H1 (cell line): ENCODE data around the gene ZAR1. TPM values are rescaled to one million over a fixed set of nuclear protein-coding genes. Genes with fewer than 3 reads are reported as not detected.

ENCODE experiments used
- CTCF ChIA-PET: fragments of 300-600 bp; sonication (Branson Sonifier 250); formaldehyde crosslinking; loops from one replicate; lab custom pipeline; 2021; ENCODE audit not compliant: partially characterized antibody; lab: Charles Lee
- POLR2A ChIA-PET: fragments of 300-600 bp; sonication (Branson Sonifier 250); formaldehyde crosslinking; loops from one replicate; lab custom pipeline; 2021; ENCODE audit warnings: inconsistent platforms; ENCODE audit not compliant: partially characterized antibody; lab: Charles Lee
- DNase-seq, 2 experiments: peaks; one replicate each; pipeline versions ENCODE4 v3.0.0 to v3.0.0-alpha.2; 2010 to 2022; ENCODE audit warnings: low spot score in 2 of 2, low read depth in 1 of 2, mixed read lengths in 1 of 2
- FAIRE-seq: peaks from 2 replicates; lab custom pipeline; 2011; peaks lifted over from hg19 to GRCh38; lab: Jason Lieb, UNC
- H2AFZ ChIP-seq: 2 replicates; pipeline ENCODE4 v1.8.1; 2012; ENCODE audit warnings: low read length, inconsistent platforms
- H2AK5ac ChIP-seq: 2 replicates; pipeline ENCODE4 v1.6.1; 2013; ENCODE audit warnings: low read depth, low read length
- H2BK120ac ChIP-seq: replicated peaks from 2 replicates; pipeline ENCODE3; 2013; ENCODE audit warnings: low read depth, low read length, inconsistent platforms
- H2BK12ac ChIP-seq: 2 replicates; pipeline ENCODE4 v1.6.1; 2013; ENCODE audit warnings: low read depth, low read length
- H2BK15ac ChIP-seq: 2 replicates; pipeline ENCODE4 v1.6.1; 2013; ENCODE audit warnings: low read length
- H2BK20ac ChIP-seq: 2 replicates; pipeline ENCODE4 v1.6.1; 2013; ENCODE audit warnings: low read length
- H2BK5ac ChIP-seq: 2 replicates; pipeline ENCODE4 v1.6.1; 2013; ENCODE audit warnings: low read depth, low read length
- H3K14ac ChIP-seq: 2 replicates; pipeline ENCODE4 v1.6.1; 2013; ENCODE audit warnings: inconsistent platforms; ENCODE audit not compliant: insufficient read length
- H3K18ac ChIP-seq: 2 replicates; pipeline ENCODE4 v1.6.1; 2013; ENCODE audit warnings: low read length; ENCODE audit errors: extremely low read depth
- H3K23ac ChIP-seq: 2 replicates; pipeline ENCODE4 v1.6.1; 2013; ENCODE audit warnings: inconsistent platforms; ENCODE audit not compliant: insufficient read length
- H3K23me2 ChIP-seq: 2 replicates; pipeline ENCODE4 v1.6.1; 2013; ENCODE audit warnings: low read depth, low read length
- H3K27ac ChIP-seq: 2 replicates; pipeline ENCODE4 v1.6.1; 2011; ENCODE audit warnings: low read depth, low read length, inconsistent platforms
- H3K27me3 ChIP-seq, 4 experiments: replicated peaks in 1 of 4; 1 replicate in 1 of 4; 2 replicates in 3 of 4; pipeline versions ENCODE4 v1.6.1 to v1.8.1; 2011 to 2013; ENCODE audit warnings: low read length in 3 of 4, mild to moderate bottlenecking in 3 of 4, inconsistent platforms in 2 of 4, mixed read lengths in 2 of 4, moderate library complexity in 1 of 4; ENCODE audit not compliant: control insufficient read depth in 3 of 4, insufficient read depth in 3 of 4; ENCODE audit errors: extremely low read depth in 1 of 4
- H3K36me3 ChIP-seq, 4 experiments: 2 replicates each; pipeline versions ENCODE4 v1.6.1 to v1.8.1; 2011 to 2013; ENCODE audit warnings: mild to moderate bottlenecking in 4 of 4, low read length in 3 of 4, moderate library complexity in 2 of 4, control low read depth in 1 of 4, inconsistent platforms in 1 of 4; ENCODE audit not compliant: insufficient read depth in 4 of 4, control insufficient read depth in 2 of 4
- H3K4ac ChIP-seq: replicated peaks from 2 replicates; pipeline ENCODE3; 2013; ENCODE audit warnings: low read length, low read depth, mixed read lengths, inconsistent platforms; ENCODE audit not compliant: insufficient read length
- H3K4me1 ChIP-seq, 4 experiments: replicated peaks in 1 of 4; 1 replicate in 1 of 4; 2 replicates in 3 of 4; pipeline versions ENCODE4 v1.6.1 to v1.8.1; 2011 to 2013; ENCODE audit warnings: low read length in 3 of 4, inconsistent platforms in 2 of 4, mixed read lengths in 1 of 4; ENCODE audit not compliant: insufficient read depth in 4 of 4, control insufficient read depth in 3 of 4
- H3K4me2 ChIP-seq, 2 experiments: 2 replicates each; pipeline versions ENCODE4 v1.6.1 to v1.8.1; 2011 to 2013; ENCODE audit warnings: low read depth in 2 of 2, low read length in 2 of 2, control low read depth in 1 of 2, inconsistent platforms in 1 of 2, mild to moderate bottlenecking in 1 of 2; ENCODE audit not compliant: insufficient read depth in 1 of 2
- H3K4me3 ChIP-seq, 4 experiments: fragments of 200-600, 300-600 bp in 1 of 4; sonication (generic), shearing (Covaris generic), sonication (Bioruptor Twin) in 1 of 4; 2 replicates each; pipeline versions ENCODE4 v1.5.1 to v1.8.1; 2011 to 2016; ENCODE audit warnings: low read length in 4 of 4, low read depth in 3 of 4, control low read depth in 2 of 4, inconsistent platforms in 2 of 4, mild to moderate bottlenecking in 2 of 4, mixed read lengths in 1 of 4, moderate library complexity in 1 of 4; ENCODE audit not compliant: insufficient read depth in 2 of 4; ENCODE audit errors: extremely low read depth in 1 of 4
- H3K56ac ChIP-seq: replicated peaks from 2 replicates; pipeline ENCODE3; 2013; ENCODE audit warnings: low read depth, mild to moderate bottlenecking, mixed read lengths, low read length, inconsistent platforms; ENCODE audit not compliant: insufficient read length
- H3K79me1 ChIP-seq: 2 replicates; pipeline ENCODE4 v1.6.1; 2013; ENCODE audit warnings: low read depth, low read length, control low read depth
- H3K79me2 ChIP-seq, 2 experiments: 2 replicates each; pipeline versions ENCODE4 v1.6.1 to v1.8.1; 2012 to 2013; ENCODE audit warnings: low read length in 2 of 2, mild to moderate bottlenecking in 2 of 2, inconsistent platforms in 1 of 2; ENCODE audit not compliant: insufficient read depth in 2 of 2, control insufficient read depth in 1 of 2
- H3K9ac ChIP-seq, 4 experiments: replicated peaks in 1 of 4; 1 replicate in 1 of 4; 2 replicates in 3 of 4; pipeline versions ENCODE4 v1.6.1 to v1.8.1; 2011 to 2013; ENCODE audit warnings: low read depth in 3 of 4, low read length in 3 of 4, control low read depth in 2 of 4, mild to moderate bottlenecking in 2 of 4, moderate library complexity in 2 of 4, inconsistent platforms in 1 of 4; ENCODE audit errors: extremely low read depth in 1 of 4
- H3K9me3 ChIP-seq, 2 experiments: 2 replicates each; pipeline versions ENCODE4 v1.6.1 to v1.8.1; 2012 to 2013; ENCODE audit warnings: mild to moderate bottlenecking in 2 of 2, moderate library complexity in 2 of 2, control low read depth in 1 of 2, inconsistent platforms in 1 of 2, low read depth in 1 of 2, low read length in 1 of 2, mixed read lengths in 1 of 2; ENCODE audit not compliant: insufficient read depth in 2 of 2
- H4K20me1 ChIP-seq, 2 experiments: replicated peaks in 1 of 2; 2 replicates each; pipeline versions ENCODE3 to v1.8.1; 2011 to 2013; ENCODE audit warnings: inconsistent platforms in 2 of 2, low read length in 2 of 2, mild to moderate bottlenecking in 1 of 2; ENCODE audit not compliant: insufficient read depth in 2 of 2, control insufficient read depth in 1 of 2
- H4K5ac ChIP-seq: 2 replicates; pipeline ENCODE4 v1.6.1; 2013; ENCODE audit warnings: low read length, low read depth, mixed read lengths, inconsistent platforms; ENCODE audit not compliant: insufficient read length
- H4K8ac ChIP-seq: 2 replicates; pipeline ENCODE4 v1.8.0; 2013; ENCODE audit warnings: mild to moderate bottlenecking, moderate library complexity, low read length, inconsistent platforms; ENCODE audit not compliant: insufficient read depth; ENCODE audit errors: extremely low read depth
- H4K91ac ChIP-seq: replicated peaks from 2 replicates; pipeline ENCODE3; 2013; ENCODE audit warnings: low read length, mixed read lengths, inconsistent platforms; ENCODE audit not compliant: insufficient read length
- SIRT6 ChIP-seq: IDR thresholded peaks from one replicate; pipeline ENCODE4 v1.7.1; 2012; ENCODE audit warnings: low read length, inconsistent platforms
- TEAD4 ChIP-seq: IDR thresholded peaks from 2 replicates; pipeline ENCODE4 v1.6.1; 2012; ENCODE audit warnings: low read depth, low read length, inconsistent platforms, mixed read lengths
- WGBS, 2 experiments: shearing (Covaris generic) in 1 of 2; methylation state at CpG; one replicate each; pipeline versions ENCODE4 v1.1.6 to v1.1.7; 2013 to 2015; ENCODE audit warnings: low lambda C conversion rate in 2 of 2, mixed read lengths in 2 of 2, inconsistent platforms in 1 of 2, low coverage in 1 of 2, missing lambda C conversion rate in 1 of 2; ENCODE audit not compliant: insufficient replicate concordance in 2 of 2, insufficient coverage in 1 of 2, insufficient read length in 1 of 2; ENCODE audit errors: extremely low coverage in 1 of 2, missing lambda C conversion rate in 1 of 2; 5-methylcytosine and 5-hydroxymethylcytosine counted together
- polyA plus RNA-seq, 7 experiments: library from polyadenylated mRNA; depleted of rRNA in 3 of 7; stranded (reverse) in 5 of 7; unstranded in 2 of 7; fragments of >200 nt in 5 of 7; fragments of 200-250 nt in 2 of 7; gene quantifications; 1 replicate in 5 of 7; 2 replicates in 1 of 7; 4 replicates in 1 of 7; pipeline versions ENCODE4 v1.2.1 to v1.2.3, GENCODE V29; 2011 to 2013; ENCODE audit warnings: missing spikeins in 2 of 7, mixed read lengths in 2 of 7
- total RNA-seq: library from RNA; stranded (reverse); fragmentation: NEBNext Ultra II Directional; extraction: Animal tissue kit (Norgen Biotek cat#: 25700); gene quantifications from 2 replicates; pipeline ENCODE4 v1.2.1, GENCODE V29; 2021

The ZAR1 gene
- total and polyA plus RNA-seq, 2 of the 8 experiments (the other 6 are each of a cell fraction or from before 2014, with no cell fraction given) = 0.33 to 0.78 TPM

DNA sequence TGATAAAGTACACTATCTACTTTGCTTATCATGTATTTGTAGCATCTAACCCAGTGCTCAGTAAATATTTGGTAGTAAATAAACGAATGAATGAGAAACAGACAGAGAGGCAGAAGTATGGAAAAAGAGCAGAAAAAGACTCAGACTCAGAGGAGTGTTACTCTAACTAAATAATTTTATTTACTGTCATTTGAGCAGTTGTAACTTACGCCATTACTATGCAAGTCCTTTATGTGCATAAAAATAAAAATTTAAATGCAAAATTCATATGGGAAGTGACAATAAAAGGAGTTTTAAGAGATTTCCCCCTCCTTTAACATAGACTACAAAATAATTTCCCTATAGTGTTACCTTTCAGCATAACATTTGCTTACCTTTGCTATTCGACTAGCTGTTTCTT, 49.5 kb downstream of the ZAR1 start:
- no peak overlapping the region for H4K91ac ChIP-seq
- no peak overlapping the region for H2BK12ac ChIP-seq
- H3K9me3 ChIP-seq = no peaks in the 10 kb centered on the region
- H3K4me3 ChIP-seq = no peak overlapping the region
- DNase-seq (no peak), FAIRE-seq (no peak)
- H3K14ac ChIP-seq = no peak overlapping the region
- no peaks in the 10 kb centered on the region for H3K27me3 ChIP-seq
- CTCF ChIA-PET = no interaction called here
- peaks cover 0 to 53% (median 24%) of the 10 kb centered on the region in 4 experiments; a peak in 7 of 8 replicates for H3K36me3 ChIP-seq
- H4K8ac ChIP-seq = no peak overlapping the region
- no peak overlapping the region for H2BK120ac ChIP-seq
- no peaks in the 10 kb centered on the region for H3K79me2 ChIP-seq
- no peak overlapping the region for H3K18ac ChIP-seq
- no peak overlapping the region for H2AFZ ChIP-seq
- H2BK5ac ChIP-seq = no peak overlapping the region
- H3K9ac ChIP-seq = no peak overlapping the region
- 84% methylated on average over 3 of the region's 3 CpGs; no CpG with 5 or more reads in 1 of the 2 experiments for WGBS, 2 experiments
- no peak overlapping the region for H3K27ac ChIP-seq
- no peak overlapping the region for H3K4me2 ChIP-seq
- H3K56ac ChIP-seq = no peak overlapping the region
- no peak overlapping the region for H3K4ac ChIP-seq
- no peak overlapping the region for H3K23ac ChIP-seq
- no peak overlapping the region for H4K5ac ChIP-seq
- no peak overlapping the region for H2BK20ac ChIP-seq
- H3K4me1 ChIP-seq = no peaks in the 10 kb centered on the region
- H2AK5ac ChIP-seq = no peak overlapping the region
- no peak overlapping the region for H2BK15ac ChIP-seq
- POLR2A ChIA-PET = interaction anchor here (0.5 kb wide), 1 partner anchor 138 kb away, joined by 3 read pairs; no protein-coding TSS in a partner anchor
- no peaks in the 10 kb centered on the region for H3K79me1 ChIP-seq
- H4K20me1 ChIP-seq = peaks cover 0 to 3% of the 10 kb centered on the region in 2 experiments
- no peaks in the 10 kb centered on the region for H3K23me2 ChIP-seq
- TF ChIP-seq SIRT6 (no peak), TEAD4 (no peak)
